Measurements from ENCODE around the gene NTNG1.

DNA sequence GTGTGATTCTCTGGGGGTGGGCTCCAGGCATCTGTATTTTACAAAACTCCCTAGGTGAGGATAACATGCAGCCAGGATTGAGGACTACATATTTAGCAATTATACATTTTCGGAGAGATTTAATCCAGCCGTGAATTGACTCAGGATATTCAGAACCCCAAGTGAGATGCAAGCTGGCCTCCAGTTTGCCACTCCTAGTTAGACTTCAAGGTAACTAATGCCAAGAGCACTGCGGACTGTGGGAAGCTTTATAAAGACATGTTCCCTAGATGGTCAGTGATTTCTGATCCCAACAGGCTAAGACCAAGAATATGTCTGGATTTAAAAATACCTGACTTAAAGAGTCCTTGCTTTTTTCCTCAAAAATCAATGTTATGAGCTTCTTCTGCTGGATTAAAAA, 308.5 kb downstream of the NTNG1 start:
- TF ChIP-seq POLR2AphosphoS5 (IDR thresholded peaks at IDR 0.05; ENCODE audit: low read depth, low read length) (no peak), SIN3A (IDR thresholded peaks at IDR 0.05; ENCODE audit: borderline replicate concordance, insufficient read depth, low read length) (no peak)
- TF ChIP-seq, protein P1, sequence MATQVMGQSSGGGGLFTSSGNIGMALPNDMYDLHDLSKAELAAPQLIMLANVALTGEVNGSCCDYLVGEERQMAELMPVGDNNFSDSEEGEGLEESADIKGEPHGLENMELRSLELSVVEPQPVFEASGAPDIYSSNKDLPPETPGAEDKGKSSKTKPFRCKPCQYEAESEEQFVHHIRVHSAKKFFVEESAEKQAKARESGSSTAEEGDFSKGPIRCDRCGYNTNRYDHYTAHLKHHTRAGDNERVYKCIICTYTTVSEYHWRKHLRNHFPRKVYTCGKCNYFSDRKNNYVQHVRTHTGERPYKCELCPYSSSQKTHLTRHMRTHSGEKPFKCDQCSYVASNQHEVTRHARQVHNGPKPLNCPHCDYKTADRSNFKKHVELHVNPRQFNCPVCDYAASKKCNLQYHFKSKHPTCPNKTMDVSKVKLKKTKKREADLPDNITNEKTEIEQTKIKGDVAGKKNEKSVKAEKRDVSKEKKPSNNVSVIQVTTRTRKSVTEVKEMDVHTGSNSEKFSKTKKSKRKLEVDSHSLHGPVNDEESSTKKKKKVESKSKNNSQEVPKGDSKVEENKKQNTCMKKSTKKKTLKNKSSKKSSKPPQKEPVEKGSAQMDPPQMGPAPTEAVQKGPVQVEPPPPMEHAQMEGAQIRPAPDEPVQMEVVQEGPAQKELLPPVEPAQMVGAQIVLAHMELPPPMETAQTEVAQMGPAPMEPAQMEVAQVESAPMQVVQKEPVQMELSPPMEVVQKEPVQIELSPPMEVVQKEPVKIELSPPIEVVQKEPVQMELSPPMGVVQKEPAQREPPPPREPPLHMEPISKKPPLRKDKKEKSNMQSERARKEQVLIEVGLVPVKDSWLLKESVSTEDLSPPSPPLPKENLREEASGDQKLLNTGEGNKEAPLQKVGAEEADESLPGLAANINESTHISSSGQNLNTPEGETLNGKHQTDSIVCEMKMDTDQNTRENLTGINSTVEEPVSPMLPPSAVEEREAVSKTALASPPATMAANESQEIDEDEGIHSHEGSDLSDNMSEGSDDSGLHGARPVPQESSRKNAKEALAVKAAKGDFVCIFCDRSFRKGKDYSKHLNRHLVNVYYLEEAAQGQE (IDR thresholded peaks at IDR 0.05; ENCODE audit: insufficient read depth in 1 of 2, low read depth in 2 of 2, low read length in 2 of 2), result no peak
